NCI-H2196 (cell line): ENCODE data around the gene GPS1.

Experiments
- DNase-seq: peaks from one replicate; lab custom pipeline; 2025; ENCODE audit not compliant: unreplicated experiment; lab: John Stamatoyannopoulos, UW

GPS1 gene

GRCh38 chr17:82014432-82014831 is 37.3 kb upstream of the GPS1 start:
- DNase-seq: no peak

- DNase-seq: no peak
Observed at GRCh38 chr17:82014971-82015310, 36.8 kb upstream of the GPS1 start.

- DNase-seq: no peak
Observed at GRCh38 chr17:82015311-82015971, 36.3 kb upstream of the GPS1 start.

DNA sequence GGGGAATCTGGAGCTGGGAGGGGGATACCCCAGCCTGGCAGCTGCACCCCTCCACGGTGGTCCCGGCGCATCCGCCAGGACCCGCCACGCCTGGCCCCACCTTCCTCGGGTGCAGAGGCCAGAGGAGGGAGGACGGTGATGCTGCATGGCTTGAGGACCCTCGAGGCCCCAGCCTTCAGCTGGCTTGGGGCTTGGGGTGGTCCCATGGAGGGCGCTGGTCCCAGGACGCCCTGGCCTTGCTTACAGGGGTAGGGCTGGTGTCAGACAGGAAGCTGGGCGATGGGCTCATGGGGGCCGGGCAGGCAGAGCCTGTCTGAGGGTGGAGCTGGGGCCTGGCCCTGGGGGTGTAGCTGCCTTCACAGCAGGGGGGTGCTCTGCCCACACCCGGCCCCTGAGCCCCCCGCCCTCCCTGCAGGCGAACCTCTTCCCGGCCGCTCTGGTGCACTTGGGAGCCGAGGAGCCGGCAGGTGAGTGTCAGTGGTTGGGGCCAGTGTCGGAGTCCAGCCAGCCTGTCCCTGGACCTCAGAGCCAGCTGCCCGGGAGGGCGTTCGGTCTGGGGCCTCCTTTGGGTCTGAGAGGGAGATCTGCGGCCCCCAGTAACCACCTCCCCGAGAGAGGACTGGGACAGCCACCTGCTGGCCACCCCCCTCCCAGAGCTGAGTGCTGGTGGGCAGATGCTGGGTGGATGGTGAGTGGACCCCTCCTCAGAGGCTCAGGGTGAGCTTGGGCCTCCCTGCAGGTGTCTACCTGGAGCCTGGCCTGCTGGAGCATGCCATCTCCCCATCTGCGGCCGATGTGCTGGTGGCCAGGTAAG is 35.4 kb upstream of the GPS1 start:
- no peak for DNase-seq

DNA sequence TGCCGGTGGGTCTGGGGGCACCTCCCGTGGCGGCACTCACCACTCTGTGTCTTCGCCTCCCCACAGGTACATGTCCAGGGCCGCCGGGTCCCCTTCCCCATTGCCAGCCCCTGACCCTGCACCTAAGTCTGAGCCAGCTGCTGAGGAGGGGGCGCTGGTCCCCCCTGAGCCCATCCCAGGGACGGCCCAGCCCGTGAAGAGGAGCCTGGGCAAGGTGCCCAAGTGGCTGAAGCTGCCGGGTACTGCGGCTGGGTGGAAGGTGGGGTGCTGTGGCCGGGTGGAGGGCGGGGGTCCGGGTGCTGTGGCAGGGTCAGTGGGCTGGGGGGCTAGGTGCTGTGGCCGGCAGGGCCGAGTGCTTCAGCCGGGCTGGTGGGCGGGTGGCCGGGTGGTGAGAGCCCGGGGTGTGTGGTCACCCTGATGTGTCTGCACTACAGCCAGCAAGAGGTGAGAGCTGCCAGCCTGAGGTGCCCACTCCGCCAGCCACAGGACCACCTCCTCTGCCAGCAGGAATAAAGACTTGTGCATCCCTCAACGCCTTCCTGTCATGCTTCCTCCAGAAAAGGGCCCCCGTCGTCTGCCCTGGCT is 34.7 kb upstream of the GPS1 start:
- DNase-seq: no peak

DNA sequence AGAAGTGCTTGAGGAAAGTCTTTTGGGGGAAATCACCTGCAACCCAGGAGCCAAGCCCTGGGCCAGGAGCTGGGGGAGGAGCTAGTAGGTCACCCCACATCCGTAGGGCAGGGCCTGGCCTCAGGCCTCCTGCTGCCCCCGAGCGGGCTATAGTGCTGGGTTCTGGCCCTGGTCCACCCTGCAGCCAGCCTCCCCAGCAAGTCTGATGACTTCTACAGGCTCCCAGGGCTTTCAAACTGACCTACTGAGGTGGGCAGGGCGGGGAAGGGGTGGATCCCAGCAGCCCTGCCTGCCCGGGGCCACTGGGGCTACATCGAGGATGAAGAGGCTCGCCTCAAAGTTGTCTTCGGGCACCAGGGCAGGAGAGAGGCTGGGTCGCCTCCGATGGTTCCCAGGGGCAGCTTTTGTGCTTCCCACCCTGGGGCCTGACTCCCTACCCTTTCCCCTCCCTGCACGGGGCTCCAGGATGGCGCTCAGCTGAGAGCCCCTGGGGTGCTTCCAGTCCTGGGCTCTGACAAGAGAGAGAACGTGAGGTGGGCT is 34.0 kb upstream of the GPS1 start:
- no peak for DNase-seq

DNA sequence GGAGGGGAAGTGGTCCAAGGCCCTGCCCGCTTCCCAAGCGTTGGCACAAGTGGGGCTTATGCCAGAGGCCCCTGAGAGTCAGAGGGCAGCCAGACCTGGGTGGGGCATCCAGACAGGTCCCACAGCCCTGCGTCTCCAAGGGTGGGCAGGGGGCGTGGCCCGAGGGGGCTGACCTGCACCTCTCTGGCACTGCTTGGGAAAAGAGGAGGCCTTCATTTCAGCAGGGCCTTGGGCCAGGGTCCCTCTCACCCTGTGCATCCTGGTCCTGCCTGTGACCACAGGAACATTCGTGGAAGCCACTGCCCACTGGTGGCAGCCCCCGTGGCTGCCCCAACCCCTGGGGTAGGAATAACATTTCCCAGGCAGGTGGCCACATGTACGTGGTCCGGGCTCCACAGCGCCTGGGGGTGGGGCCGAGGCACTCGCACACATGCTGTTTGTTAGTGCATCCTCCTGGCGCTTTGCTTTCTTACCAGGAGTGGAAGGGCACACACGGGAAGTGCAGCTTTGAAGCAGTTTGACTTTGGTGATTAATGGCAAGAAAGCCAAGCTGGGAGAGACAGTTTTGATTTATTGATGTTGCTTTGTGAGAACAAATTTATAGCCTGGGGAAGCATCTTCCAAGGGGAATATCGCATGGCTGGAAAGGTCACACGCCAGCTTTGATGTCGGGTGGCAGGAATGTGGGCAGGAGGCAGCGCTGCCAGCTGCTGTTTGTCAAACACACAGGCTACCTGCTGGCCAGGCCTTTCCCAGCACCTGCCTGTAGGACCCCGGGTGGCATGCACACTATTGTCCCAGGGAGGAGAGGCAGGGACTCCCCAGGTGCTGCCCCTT is 33.3 kb upstream of the GPS1 start:
- peak; percentile 61 for DNase-seq

GRCh38 chr17:82018989-82019689 is 32.6 kb upstream of the GPS1 start:
- DNase-seq: no peak

DNA sequence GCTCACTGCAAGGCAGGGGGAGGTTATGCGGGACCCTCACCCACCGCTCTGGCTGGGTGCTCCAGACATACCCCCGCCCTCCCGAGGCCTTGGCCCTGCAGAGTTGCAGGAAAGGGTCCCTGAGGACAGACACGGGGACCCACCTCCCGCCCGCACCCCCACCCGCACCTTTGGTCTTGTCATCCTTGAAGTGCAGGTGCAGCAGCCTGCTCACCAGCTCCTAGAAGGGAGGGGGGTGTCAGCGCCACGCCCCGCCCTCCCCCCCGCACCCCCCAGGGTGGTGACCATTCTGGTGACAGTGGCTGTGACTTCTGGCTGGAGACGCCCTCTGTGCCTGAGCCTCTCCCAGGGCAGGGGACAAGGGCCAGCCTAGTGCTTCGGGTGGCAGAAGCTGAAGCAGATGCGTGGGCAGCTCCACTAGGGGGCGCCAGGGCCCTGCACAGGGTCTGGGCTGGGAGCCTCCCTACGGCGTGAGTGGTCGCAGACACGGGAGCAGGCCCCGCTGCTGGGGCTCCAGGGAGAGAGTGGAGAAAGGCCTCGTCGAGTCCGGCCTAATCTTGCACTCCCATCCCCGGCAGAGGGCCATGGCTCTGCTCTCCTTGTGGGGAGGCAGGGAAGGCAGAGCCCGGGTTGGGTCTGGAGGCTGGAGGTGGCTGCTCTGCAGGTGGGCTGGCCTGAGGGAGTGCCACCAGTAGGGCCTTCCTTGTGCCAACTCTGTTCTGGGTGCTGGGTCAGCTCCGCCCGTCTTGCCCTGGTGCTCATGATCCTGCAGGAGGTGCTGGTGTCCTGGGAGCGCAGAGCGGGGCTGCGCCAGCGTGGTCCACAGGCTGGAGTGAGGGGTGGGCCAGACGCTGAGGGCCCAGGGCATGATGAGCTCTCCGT is 31.8 kb upstream of the GPS1 start:
- peak; percentile 82 for DNase-seq

GRCh38 chr17:82020572-82021106 is 31.1 kb upstream of the GPS1 start:
- DNase-seq: no peak

- DNase-seq: peak; percentile 87
Observed at GRCh38 chr17:82021107-82021899, 30.4 kb upstream of the GPS1 start.

- DNase-seq: no peak
Observed at GRCh38 chr17:82021900-82022309, 29.8 kb upstream of the GPS1 start.

- no peak for DNase-seq
Observed at GRCh38 chr17:82022310-82022980, 29.3 kb upstream of the GPS1 start, which contains the start of gene CENPX. CENPX (minus strand) TSS chr17:82022878; CDS start chr17:82022861, 17 bp downstream.

DNA sequence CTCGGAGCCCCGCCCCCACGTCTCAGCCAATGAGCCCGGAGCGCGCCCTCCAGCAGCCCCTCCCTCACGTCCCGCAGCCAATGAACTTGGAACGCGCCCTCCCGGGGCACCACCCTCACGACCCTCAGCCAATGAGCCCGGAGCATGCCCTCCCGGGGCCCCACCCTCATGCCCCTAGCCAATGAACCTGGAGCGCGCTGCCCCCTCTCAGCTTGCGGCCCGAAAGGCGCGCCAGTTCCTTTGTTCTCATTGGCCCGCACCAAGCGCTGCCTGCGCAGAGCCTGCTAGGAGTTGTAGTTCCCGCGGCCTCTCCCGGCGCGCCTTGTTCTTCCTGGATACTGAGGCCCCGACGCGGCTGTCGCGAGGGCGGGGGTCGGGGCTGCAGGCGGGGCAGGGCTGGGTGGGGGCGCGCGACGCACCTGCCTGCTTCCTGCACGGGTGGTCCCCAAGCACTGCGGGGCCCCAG is 28.7 kb upstream of the GPS1 start, which contains the start of gene LRRC45:
Gene LRRC45 (plus strand): TSS at position 325 of the 466 bp plus-strand sequence. CDS start 339 bp downstream, outside the sequence.
- DNase-seq: peak; percentile 100

GRCh38 chr17:82023447-82024241 is 28.1 kb upstream of the GPS1 start:
- no peak for DNase-seq

- DNase-seq: no peak
Observed at GRCh38 chr17:82024859-82025258, 26.8 kb upstream of the GPS1 start.
